Skin epidermis (tissue), 12 donors: ENCODE results near the gene DHRS13.
"Not testable (repeated sequence)": the region's sequence is repeated elsewhere in the genome, so short reads cannot be mapped to it uniquely, and the experiment has no call there.

Experiments used
- H3K27ac ChIP-seq, 21 experiments: fragments of 200-600 bp; sonication (generic) in 11 of 21; one replicate each; pipeline ENCODE4 v1.5.0; 2020; ENCODE audit warnings: mild to moderate bottlenecking in 3 of 21, inconsistent platforms in 2 of 21, moderate library complexity in 2 of 21
- H3K4me3 ChIP-seq, 7 experiments: fragments of 200-600 bp; sonication (generic) in 2 of 7; one replicate each; pipeline ENCODE4 v1.5.0; 2020; ENCODE audit warnings: inconsistent platforms in 2 of 7, mild to moderate bottlenecking in 2 of 7, moderate library complexity in 1 of 7

The DHRS13 gene

DNA sequence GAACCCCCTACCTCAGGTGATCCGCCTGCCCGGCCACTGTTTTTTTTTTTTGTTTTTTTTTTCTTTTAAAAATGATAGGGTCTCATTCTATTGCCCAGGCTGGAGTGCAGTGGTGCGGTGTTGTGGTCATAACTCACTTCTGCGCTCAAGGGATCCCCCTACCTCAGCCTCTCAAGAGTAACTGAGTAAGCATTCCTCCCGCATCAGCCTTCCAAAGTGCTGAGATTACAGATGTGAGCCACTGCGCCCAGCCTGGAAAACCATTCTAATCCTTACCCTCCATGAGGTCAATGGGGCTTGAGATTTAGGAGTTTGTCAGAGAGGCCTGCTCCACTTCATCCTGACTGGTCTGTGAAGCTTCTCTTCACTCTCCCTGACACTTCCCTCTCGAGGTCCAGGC, 35.6 kb downstream of the DHRS13 start:
- Histone ChIP-seq H3K27ac (no peak overlapping the region), H3K4me3 (no peak overlapping the region)

DNA sequence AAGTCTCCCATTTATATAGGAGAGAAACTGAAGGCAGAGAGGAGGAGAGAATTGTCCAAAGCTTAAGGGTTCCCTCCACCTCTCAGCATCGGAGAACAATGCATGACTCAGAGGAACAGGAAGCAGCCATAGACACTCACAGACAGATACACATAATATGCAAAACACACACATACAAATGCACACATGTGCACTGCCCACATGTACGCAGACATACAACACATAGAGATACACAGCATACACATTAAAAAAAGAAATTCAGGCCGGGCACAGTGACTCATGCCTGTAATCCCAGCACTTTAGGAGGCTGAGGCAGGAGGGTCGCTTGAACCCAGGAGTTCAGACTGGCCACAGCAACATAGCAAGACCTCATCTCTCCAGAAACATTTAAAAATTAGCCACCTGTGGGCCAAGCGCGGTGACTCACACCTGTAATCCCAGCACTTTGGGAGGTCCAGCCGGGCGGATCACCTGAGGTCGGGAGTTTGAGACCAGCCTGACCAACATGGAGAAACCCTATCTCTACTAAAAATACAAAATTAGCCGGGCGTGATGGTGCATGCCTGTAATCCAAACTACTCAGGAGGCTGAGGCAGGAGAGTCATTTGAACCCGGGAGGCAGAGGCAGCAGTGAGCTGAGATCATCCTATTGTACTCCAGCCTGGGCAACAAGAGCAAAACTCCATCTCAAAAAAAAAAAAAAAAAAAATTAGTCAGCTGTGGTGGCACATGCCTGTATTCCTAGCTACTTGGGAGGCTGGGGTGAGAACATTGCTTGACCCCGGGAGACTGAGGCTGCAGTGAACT, 36.7 kb downstream of the DHRS13 start:
- H3K27ac ChIP-seq: no peak overlapping the region
- H3K4me3 ChIP-seq: no peak overlapping the region

DNA sequence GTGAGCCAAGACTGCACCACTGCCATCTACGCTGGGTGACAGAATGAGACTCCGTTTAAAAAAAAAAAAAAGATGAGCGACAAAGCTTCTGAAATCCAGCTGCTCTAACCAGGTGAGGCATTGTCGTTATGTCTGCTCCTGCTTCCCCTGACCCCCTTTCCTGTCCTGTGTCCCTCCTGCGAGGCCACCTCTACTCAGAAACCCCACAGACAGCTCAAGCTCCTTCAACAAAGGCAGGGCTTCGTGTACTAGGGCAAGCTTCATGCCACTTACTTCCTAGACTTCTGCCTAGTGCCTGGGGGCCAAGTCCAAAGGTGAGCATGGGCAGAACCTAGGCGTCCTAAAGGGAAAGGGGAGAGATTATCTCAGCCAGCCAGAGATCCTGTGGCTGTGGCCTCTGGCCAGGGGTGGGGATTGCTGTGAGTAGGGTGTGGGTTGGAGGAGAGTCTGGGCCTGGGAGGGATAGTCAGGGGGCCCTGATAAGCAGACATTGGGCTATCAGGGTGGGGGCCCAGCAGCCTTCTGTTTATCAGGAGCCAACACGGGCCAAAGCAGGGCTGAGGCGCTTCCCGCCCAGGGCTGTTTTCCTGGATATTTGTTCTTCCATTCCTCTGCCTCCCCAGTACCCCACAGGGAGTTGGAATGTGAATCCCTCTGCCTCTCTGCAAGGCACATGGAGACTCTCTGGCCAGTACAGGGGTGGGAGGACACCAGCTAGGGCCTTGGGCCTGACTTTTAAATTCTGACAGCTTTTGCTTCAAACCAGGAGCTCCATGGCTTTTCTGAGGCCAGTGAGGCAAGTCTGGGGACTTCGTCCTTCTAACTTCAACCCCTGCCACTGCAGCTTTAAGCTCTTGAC, 37.7 kb downstream of the DHRS13 start:
- Histone ChIP-seq H3K27ac (peak overlapping the region in 1 of 21 experiments; percentile 48), H3K4me3 (no peak overlapping the region)

DNA sequence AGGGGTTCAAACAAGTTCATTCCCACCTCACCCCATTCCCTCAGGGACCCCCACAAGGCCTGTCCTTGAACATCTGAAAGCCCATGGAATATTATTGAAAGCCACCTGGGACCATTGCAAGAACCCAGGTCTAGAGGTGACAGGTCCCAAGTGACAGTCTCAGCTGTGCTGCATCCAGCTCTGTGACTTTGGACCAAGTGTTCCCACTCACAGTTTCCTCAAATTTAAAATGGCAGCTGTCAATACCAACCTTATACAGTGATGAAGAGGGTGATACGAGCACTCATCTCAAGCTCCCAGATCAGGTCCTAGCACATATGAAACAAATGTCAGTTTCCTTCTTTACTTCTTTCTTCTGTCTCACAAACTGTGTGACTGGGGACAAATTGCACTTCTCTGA, 38.9 kb downstream of the DHRS13 start:
- no peak overlapping the region for H3K4me3 ChIP-seq
- H3K27ac ChIP-seq: no peak overlapping the region

DNA sequence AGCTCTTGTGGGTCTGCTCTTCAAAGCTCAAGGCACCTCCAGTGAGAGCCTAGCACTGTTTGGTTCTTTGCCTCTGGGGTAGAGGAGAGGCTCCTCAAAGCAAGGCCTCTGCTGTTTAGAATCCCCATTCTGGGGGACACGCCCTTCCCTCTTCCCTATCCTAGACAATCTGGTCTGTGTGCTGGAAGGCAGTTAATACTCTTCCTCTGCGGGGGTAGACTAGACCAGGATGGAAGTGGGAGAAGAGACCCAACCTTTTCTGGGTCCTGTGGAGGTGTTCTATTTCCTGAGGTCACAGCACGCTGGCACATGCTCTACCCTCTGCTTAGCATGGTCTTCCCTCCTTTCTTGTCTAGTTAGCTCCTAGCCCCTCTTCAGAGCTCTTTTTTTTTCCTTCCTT, 40.3 kb downstream of the DHRS13 start:
- Histone ChIP-seq H3K4me3 (no peak overlapping the region), H3K27ac (no peak overlapping the region)

DNA sequence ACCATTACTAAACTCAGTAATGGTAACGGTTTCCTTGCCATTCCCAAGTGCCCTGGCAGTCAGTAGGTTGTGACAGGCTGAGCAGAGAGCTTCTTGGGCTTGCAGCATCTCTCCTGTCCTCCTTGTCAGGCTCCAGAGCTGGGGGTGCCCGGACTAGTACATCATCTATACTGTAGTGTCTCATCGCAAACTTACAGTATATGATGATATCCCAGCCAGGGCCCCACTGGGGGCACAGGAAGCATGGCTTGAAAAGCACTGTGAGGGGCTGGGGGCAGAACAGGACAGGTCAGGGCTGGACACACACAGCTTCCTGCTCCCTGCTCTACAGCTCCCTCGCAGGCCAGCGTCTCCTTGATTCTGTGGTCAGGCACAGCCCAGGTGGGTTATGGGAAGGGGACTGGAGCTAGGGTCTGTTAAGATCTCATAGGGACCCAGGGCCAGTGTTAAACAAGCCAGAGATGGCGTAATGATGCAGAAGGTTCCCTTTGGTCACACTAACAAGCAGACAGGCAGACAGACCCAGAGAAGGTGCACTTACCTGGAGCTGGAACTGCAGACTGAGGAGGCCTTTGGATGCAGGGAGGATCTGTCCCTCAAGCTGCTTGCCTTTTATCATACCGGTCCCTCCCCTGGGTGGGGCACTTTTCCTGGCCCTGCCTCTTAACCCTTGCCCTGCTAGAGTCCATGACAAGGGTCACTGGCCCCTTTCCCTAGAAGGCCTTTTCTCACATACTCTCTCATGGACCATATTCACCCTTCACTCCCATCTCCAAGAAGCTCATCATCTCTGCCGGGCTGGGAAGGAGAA, 41.3 kb downstream of the DHRS13 start:
- no peak overlapping the region for H3K4me3 ChIP-seq
- H3K27ac ChIP-seq: no peak overlapping the region

DNA sequence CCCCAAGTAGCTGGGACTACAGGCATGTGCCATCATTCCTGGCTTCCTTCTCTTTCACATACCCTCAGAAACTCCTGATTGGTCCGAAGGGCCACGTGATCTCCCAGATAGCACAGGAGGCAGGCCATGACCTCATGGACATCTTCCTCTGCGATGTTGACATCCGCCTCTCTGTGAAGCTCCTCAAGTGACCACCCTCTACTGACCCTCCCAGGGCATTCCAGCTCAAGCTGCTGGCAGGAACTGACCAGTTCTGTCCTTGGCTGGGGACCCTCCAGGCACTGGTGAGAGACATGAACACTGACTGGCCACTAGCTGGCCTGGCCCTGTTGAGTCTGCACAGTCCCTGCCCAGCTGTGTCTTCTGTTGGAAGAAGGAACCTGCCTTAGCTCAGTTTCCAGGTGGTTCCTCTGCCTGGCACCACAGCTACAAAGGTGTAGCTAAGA, 42.5 kb downstream of the DHRS13 start:
- no peak overlapping the region for H3K27ac ChIP-seq
- no peak overlapping the region for H3K4me3 ChIP-seq

DNA sequence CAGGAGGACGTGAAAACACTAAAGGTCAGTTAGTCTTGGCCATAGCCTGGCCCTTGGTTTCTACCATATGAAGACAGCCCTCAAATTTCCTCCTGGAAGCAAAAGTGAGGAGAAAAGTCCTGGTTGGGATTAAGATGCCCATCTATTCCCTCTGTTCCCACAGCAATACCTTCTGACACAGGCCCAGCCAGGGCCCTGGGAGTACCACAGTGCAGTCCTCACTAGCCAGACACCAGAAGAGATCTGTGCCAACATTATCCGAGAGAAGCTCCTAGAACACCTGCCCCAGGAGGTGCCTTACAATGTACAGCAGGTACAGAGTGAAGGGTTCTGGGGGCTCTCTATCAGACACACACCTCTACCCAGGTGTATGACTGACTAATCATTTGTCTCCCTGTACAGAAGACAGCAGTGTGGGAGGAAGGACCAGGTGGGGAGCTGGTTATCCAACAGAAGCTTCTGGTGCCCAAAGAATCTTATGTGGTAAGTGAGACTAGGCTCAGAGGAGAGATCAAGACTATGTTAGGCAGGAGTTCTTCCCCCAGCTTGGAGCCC, 44.0 kb downstream of the DHRS13 start:
- no peak overlapping the region for H3K4me3 ChIP-seq

DNA sequence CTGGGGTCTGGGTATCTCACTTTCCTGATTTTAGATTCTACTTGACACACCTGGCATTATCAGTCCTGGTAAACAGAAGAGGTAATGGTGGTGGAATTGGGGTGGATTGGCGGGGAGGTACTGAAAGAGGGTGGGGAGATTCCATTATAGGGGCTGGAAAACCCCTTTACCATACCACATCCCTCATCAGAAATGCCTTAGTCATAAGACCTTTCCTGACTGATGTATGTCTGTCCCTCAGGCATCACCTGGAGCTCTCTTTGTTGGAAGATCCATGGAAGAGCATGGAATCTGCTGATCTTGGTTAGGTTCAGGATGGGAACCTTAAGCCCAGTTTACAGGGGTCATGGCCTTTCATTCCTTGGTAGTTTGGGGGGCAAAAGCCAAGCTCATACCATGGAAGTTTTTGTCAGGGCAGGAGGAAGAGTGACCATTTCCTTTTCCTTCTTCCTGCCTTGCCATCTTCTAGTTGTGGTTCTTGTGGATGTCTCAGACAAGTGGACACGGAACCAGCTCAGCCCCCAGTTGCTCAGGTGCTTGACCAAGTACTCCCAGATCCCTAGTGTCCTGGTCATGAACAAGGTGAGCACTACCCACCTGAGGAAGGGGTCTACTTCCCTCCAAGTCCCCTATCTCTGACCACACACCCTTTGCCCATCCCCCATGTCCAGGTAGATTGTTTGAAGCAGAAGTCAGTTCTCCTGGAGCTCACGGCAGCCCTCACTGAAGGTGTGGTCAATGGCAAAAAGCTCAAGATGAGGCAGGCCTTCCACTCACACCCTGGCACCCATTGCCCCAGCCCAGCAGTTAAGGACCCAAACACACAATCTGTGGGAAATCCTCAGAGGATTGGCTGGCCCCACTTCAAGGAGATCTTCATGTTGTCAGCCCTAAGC, 44.7 kb downstream of the DHRS13 start:
- H3K4me3 ChIP-seq: no peak overlapping the region
- no peak overlapping the region for H3K27ac ChIP-seq

More for the DNA sequence above, 44.0 kb downstream of the DHRS13 start:
- no peak overlapping the region for H3K27ac ChIP-seq

DNA sequence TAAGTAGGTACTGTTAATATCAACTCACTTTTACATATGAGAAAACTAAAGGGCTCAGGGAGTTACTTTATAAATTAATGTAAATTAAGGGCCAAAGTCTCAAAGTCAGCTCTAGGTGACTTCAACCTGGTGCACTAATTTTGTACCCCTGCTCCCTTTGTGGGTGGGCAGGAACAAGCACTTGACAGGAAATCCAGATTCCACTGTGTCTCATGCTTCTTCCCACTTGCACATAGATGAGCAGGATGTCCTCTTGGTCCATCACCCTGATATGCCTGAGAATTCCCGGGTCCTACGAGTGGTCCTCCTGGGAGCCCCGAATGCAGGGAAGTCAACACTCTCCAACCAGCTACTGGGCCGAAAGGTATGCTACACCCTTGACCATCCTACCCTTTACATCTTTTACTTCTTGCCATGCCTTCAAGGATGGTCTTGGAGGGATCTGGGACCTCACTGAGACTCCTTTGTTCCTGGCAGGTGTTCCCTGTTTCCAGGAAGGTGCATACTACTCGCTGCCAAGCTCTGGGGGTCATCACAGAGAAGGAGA, 46.8 kb downstream of the DHRS13 start:
- no peak overlapping the region for H3K4me3 ChIP-seq

DNA sequence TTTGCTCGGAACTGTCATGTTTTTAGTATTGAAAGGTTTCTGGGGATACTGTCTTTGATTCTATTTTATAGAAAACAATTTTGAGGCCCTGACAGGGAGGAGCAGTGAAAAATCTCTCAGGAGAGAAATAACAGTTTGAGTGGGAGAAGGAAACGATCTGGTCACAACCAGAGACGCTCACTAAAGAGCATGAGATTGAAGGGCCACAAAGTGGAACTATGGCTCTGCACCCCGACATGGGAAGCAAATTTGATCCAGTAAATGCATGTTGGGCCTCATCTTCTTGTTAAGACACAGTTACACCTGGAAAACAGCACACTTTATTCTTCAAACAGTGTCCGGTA, 47.6 kb downstream of the DHRS13 start:
- peak overlapping the region; percentile 60 to 94 (median 67) for H3K4me3 ChIP-seq
- peak overlapping the region; percentile 30 to 91 (median 82) for H3K27ac ChIP-seq

More for the DNA sequence above, 46.8 kb downstream of the DHRS13 start:
- no peak overlapping the region for H3K27ac ChIP-seq

DNA sequence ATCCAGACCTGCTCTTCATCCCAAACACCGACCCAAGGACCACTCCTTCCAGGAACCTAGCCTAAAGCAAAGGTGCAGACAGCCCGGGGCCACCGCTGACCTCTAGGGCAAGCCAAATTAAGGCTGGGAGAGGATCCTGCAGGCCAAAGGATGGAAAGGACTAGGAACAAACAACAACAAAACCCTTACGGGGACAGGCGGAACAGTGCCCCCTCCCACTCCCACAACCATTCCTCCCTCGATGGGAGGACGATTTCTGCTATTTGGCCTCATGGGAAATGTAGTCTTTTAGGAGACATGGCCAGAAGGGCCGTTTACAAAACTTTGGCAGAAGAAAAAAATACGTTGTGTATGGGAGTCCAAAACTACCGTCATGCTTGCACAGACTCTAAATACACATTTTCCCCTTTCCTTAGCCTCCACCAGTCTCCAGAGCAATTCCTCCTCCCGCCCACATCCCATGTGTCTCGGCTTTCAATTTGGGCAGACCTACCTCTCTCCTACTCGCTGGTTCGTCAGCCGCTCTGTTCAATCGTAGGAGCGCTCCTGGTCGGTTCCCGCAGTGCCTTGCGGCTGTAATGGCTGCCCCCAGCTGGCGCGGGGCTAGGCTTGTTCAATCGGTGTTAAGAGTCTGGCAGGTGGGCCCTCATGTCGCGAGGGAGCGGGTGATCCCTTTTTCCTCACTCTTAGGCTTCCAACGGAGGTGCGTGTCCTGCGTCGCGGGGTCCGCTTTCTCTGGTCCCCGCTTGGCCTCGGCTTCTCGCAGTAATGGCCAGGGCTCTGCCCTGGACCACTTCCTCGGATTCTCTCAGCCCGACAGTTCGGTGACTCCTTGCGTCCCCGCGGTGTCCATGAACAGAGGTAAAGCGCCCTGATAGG, 48.2 kb downstream of the DHRS13 start, which contains the start of gene ERAL1:
Gene ERAL1 (plus strand): TSS at position 560 of the 879 bp plus-strand sequence. CDS start 19 bp downstream, at position 579.
- peak within 1 kb of the TSS; percentile 60 to 94 (median 67) for H3K4me3 ChIP-seq

DNA sequence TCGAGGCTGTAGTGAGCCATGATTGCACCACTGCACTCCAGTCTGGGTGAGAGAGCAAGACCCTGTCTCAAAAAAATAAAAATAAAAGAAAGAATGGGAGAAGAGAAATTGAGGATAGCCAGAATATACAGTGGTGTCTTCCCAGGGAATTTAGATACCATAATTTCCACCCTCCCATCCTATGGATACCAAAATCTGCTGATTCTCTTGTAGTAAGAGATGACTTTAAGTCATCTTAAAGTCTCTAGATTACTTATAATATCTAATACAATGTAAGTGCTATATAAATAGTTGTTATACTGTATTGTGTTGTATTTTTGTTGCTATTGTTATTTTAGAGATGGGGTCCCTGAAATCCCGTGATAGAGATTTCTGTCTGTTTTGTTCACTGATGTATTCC, 49.6 kb downstream of the DHRS13 start:
- Histone ChIP-seq H3K4me3 (no peak overlapping the region), H3K27ac (no peak overlapping the region)

More for the DNA sequence above, 48.2 kb downstream of the DHRS13 start, which contains the start of gene ERAL1:
- peak within 1 kb of the TSS; percentile 30 to 91 (median 82) for H3K27ac ChIP-seq

DNA sequence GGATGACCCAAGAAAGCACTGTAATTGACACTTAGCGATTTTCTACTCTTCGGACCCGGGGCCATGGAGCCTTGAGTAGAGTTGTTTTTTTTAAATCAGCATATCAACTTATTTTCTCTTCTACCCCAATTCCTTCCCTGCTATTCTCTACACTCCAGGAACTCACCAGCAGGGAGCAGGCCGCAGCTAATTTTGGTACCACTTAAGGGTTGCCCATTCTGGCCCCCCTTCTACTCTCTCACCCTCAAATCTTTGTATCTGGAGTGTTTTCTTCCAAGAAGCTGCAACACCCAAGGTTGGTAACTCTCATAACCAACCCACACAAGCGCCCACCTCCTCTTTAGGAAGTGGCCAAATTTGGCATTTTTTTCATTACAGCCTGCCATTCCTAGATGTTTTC, 53.6 kb downstream of the DHRS13 start:
- H3K4me3 ChIP-seq: no peak overlapping the region
- no peak overlapping the region for H3K27ac ChIP-seq

DNA sequence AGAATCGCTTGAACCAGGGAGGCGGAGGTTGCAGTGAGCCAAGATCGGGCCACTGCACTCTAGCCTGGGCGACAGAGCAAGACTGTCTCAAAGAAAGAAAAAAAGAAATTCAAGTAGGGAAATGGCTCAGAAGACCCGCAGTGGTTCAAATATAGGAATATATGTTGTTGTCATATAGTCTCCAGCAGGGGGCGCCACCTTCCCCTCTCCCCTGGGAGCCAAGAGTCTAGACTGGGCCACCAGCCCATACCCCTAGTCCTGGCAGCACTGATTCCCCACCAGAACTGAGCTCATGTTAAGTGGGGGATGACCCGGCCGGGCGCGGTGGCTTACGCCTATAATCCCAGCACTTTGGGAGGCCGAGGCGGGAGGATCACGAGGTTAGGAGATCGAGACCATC, 54.2 kb downstream of the DHRS13 start:
- H3K27ac ChIP-seq: not testable (repeated sequence)

More for the DNA sequence above, 54.2 kb downstream of the DHRS13 start:
- H3K4me3 ChIP-seq: not testable (repeated sequence)
